Measurements from ENCODE around the gene RNGTT.
A peak's percentile ranks its signal among the peaks of the same experiment; 100 is the strongest.

RNGTT gene

DNA sequence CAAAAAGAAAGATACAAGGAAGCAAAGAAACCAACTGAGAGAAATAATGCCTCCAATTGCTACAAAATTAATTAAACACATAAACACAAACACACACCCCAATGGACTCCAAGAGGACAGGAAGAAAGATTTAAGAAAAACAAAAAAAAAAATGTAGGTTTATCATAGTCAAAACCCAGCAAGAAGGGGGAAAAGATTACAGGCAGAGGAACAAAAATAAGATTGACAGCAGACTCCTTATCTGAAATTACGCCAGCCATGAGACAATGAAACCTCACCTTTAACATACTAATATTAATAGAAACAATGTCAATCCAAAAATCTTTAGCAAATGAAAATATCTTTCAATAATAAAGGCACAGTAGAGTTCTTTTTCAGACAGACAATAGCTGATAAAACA, 155.8 kb downstream of the RNGTT start:
- Histone ChIP-seq H3K4me1 (ENCODE audit: control insufficient read depth, insufficient read depth, low read length) (no peaks in the 10 kb centered on the region), H3K36me3 (ENCODE audit: control insufficient read depth in 2 of 2, insufficient read depth in 1 of 2, low read length in 2 of 2) (peaks cover 0 to 4% of the 10 kb centered on the region in 2 experiments; a peak in 2 of 3 replicates), H3K27ac (ENCODE audit: extremely low read depth, low read depth, low read length) (no peak overlapping the region), H3K4me3 (ENCODE audit: low read depth, low read length) (no peak overlapping the region), H3K9me3 (ENCODE audit: control insufficient read depth, insufficient read depth, low read depth, low read length) (no peaks in the 10 kb centered on the region)
- peak; percentile 53 for TF ChIP-seq SETDB1 (IDR thresholded peaks at IDR 0.05; ENCODE audit: insufficient read length, low read length)
- no peak for TF ChIP-seq ZNF837 (tag by site-specific recombination; IDR thresholded peaks at IDR 0.05)
- no peak for TF ChIP-seq ZNF785 (tag by site-specific recombination; IDR thresholded peaks at IDR 0.05)
- no peak for TF ChIP-seq ATF2 (tag by site-specific recombination; IDR thresholded peaks at IDR 0.05; ENCODE audit: low read depth)
- ChIA-PET POLR2A (no interaction called here), CTCF (no interaction called here)

GRCh38 chr6:88806728-88807127, 156.7 kb downstream of the RNGTT start:
- H3K27ac ChIP-seq (ENCODE audit: extremely low read depth, low read depth, low read length): no peak overlapping the region
- POLR2A ChIA-PET: no interaction called here
- no peaks in the 10 kb centered on the region for H3K4me1 ChIP-seq (ENCODE audit: control insufficient read depth, insufficient read depth, low read length)
- no peak overlapping the region for H3K4me3 ChIP-seq (ENCODE audit: low read depth, low read length)
- H3K9me3 ChIP-seq (ENCODE audit: control insufficient read depth, insufficient read depth, low read depth, low read length): no peaks in the 10 kb centered on the region
- CTCF ChIA-PET: no interaction called here
- H3K36me3 ChIP-seq (ENCODE audit: control insufficient read depth in 2 of 2, insufficient read depth in 1 of 2, low read length in 2 of 2): peaks cover 0 to 4% of the 10 kb centered on the region in 2 experiments; a peak in 2 of 3 replicates
- TF ChIP-seq INSM2 (tag by site-specific recombination; IDR thresholded peaks at IDR 0.05) (no peak), ZNF146 (tag by site-specific recombination; IDR thresholded peaks at IDR 0.05) (peak; percentile 77), ZNF19 (tag by site-specific recombination; IDR thresholded peaks at IDR 0.05; ENCODE audit: low read depth) (no peak)

- Histone ChIP-seq H3K27ac (ENCODE audit: extremely low read depth, low read depth, low read length) (no peak overlapping the region), H3K4me3 (ENCODE audit: low read depth, low read length) (no peak overlapping the region), H3K4me1 (ENCODE audit: control insufficient read depth, insufficient read depth, low read length) (no peaks in the 10 kb centered on the region), H3K9me3 (ENCODE audit: control insufficient read depth, insufficient read depth, low read depth, low read length) (no peaks in the 10 kb centered on the region), H3K36me3 (ENCODE audit: control insufficient read depth in 2 of 2, insufficient read depth in 1 of 2, low read length in 2 of 2) (peaks cover 4 to 11% of the 10 kb centered on the region in 2 experiments; a peak in 2 of 3 replicates)
- TF ChIP-seq SP7 (tag by site-specific recombination; IDR thresholded peaks at IDR 0.05) (no peak), TSHZ1 (tag by site-specific recombination; IDR thresholded peaks at IDR 0.05; ENCODE audit: borderline replicate concordance) (no peak)
- ChIA-PET CTCF (interaction anchor here (1.4 kb wide), 1 partner anchor 11 kb away, joined by 3 read pairs; no protein-coding TSS in a partner anchor), POLR2A (no interaction called here)
Measured at GRCh38 chr6:88804701-88805100, 158.7 kb downstream of the RNGTT start.

- H3K4me1 ChIP-seq (ENCODE audit: control insufficient read depth, insufficient read depth, low read length): no peaks in the 10 kb centered on the region
- ChIA-PET POLR2A (no interaction called here), CTCF (interaction anchor here (0.6 kb wide), 1 partner anchor 57 kb away, joined by 3 read pairs; no protein-coding TSS in a partner anchor)
- H3K27ac ChIP-seq (ENCODE audit: extremely low read depth, low read depth, low read length): no peak overlapping the region
- no peaks in the 10 kb centered on the region for H3K9me3 ChIP-seq (ENCODE audit: control insufficient read depth, insufficient read depth, low read depth, low read length)
- H3K36me3 ChIP-seq (ENCODE audit: control insufficient read depth in 2 of 2, insufficient read depth in 1 of 2, low read length in 2 of 2): no peaks in the 10 kb centered on the region
- no peak overlapping the region for H3K4me3 ChIP-seq (ENCODE audit: low read depth, low read length)
- TF ChIP-seq ZNF174 (tag by site-specific recombination; IDR thresholded peaks at IDR 0.05) (no peak), ZNF561 (tag by site-specific recombination; IDR thresholded peaks at IDR 0.05; ENCODE audit: borderline replicate concordance) (no peak), ZBTB44 (tag by site-specific recombination; IDR thresholded peaks at IDR 0.05) (no peak), ZNF510 (tag by site-specific recombination; IDR thresholded peaks at IDR 0.05; ENCODE audit: insufficient replicate concordance) (no peak), ZNF777 (tag by site-specific recombination; IDR thresholded peaks at IDR 0.05; ENCODE audit: borderline replicate concordance) (no peak), ZNF266 (tag by site-specific recombination; IDR thresholded peaks at IDR 0.05; ENCODE audit: low read depth) (no peak), BCL6B (tag by site-specific recombination; IDR thresholded peaks at IDR 0.05) (no peak), ZNF211 (tag by site-specific recombination; IDR thresholded peaks at IDR 0.05; ENCODE audit: low read depth) (no peak)
Measured at GRCh38 chr6:88785478-88785877, 177.9 kb downstream of the RNGTT start.

Measured in HEK293 (cell line).